UCSD-AML1 (cell line): Measurements from ENCODE around the gene ATP4B.

Source experiments
- DNase-seq: peaks from one replicate; lab custom pipeline; 2025; ENCODE audit not compliant: unreplicated experiment; lab: John Stamatoyannopoulos, UW

Gene ATP4B

DNA sequence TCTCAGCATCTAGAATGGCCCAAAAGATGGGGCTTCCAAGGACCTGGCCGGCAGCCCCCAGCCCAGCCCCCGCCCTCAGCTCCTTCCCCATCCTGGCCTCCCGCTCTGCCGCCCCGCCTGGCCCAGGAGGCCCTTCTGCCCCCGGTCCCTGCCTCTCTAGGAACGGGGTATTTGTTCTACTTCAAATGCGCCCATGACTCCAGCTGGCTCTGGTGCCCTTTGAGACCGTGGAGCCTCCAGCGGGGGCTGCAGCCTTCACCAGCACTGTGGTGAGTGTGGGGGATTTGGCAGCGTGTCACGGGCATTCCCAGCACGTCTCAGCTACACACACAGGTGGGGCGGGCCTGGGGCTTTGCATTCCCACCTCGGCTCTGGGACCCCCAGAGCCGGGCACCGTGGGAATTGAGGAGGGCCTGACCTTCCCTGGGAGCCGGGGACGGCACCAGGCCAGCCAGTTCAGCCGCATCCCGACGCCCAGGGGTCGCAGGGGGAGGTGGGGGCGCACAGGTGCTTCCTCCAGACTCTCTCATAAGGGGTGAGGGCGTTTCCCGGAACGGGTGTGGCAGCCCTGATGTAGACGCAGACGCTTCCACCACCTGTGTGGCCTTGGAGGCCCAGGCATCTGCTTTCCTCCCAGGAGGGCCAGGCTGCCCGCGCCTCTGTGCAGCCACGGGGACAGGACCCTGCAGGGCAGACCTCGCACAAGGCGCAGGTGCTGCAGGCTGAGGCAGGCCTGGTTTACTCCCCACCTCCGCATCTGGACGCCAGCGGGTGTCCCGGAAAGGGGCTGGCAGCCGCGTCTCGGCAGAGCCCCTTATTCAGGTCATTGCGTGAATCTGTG lies 947 bp downstream of the ATP4B start:
- no peak for DNase-seq

DNA sequence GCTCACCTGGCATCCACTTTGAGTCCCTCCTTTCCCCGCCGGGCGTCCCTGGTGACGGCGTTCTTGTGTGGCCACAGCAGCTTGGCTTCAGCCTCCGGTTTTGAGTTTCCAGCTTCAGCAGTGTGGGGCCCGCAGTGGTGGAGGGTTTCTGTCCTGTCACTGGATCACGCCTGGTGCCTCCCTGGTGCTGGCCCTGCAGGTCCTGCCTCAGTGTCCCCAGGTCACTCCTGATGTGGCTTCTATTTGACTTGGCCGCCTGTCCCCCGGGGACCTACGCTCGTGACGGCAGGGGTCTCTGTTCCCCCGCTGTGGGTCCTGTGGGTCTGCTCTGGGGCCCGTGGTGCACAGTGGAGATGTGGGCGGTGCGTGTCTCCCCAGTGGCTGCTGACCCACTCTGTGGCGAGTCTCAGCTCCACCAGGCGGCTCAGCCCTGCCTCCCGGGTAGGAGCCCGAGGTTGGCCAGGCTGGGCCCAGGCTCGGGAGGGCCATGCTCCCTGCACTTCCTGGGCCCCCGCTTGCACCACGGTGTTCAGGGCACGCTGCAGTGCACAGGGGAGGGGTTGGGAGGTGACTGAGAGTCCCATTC lies 1.9 kb downstream of the ATP4B start:
- no peak for DNase-seq

DNA sequence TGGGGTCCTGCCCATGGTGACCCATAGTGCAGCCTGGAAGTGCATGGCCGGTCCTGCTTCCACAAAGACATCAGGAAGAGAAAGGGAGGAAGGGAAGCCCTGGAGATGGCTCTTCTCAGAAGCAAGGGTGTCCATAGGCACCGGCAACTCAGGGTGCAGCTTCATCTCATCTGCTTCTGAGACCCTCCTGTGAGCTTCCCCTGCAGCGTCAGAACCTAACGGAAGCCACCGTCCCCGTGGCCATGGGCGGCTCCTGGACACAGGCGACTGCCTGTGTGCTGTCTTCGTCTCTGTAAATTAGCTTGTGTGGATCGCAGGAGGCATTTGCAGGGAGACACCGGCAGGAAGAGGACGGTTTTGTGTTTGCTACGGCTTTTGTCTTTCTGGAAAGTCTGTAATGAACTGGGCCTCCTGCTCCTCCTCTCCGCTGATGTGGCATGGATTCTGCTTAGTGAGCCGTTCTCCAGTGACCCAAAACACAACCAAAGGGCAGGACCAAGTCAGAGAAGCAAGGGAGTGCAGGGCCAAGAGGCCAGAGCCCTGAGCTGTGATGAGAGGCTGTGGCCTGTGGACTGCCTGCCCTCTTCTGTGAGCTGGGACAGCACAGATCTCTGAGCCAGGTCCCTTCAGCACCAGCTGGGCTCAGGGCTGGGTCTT lies 2.5 kb downstream of the ATP4B start:
- no peak for DNase-seq

DNA sequence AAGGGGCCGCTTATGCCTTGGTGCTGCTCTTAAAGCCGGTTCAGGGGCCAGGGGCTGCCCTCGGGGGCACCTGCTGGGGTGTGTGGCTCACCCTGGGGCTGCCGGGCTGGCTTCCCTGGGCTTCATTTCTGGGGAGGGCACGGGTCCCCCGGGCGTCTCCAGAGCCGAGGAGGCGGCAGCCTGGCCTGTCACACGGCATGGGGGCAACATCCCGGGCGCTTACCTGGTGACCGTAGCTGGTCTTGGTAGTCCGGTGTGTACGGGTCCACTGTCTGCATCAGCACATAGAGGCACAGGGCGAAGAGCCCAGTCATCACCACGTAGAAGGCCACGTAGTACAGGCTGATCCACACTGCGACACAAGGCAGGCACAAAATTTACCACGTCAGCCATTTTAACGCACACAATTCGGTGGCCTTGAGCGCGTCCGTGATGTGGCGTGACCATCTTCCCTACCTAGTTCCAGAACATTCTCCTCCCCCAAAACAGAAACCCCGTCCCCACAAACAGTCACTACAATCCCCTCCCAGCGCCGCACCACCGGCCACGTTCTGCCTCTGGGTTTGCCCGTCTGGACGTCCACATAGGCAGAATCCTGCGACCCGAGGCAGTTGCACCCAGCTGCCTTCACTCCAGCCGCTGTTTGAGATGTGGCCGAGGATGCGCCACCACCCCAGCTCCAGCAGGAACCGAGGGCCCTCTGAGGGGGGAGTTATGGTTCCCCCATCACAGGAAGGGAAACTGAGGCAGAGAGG lies 3.2 kb downstream of the ATP4B start:
- DNase-seq: no peak

DNA sequence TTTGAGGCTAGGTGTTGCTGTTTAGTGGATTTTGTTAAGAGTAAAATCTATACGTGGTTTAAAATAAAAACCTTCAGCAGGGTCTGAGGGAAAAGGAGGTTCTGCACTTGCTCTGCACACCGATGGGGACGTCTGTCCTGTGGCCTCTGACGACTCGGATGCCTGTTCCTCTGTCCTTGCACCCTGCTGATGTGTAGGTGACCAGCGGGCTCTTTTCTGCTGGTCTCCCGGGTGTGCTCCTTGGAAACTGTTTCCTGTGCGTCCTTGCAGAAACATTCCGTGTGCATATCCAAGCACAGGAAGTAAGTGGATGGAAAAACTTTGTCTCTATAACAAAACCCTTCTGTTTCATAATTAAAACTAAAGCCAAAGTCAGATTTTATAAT lies 3.8 kb downstream of the ATP4B start:
- no peak for DNase-seq

DNA sequence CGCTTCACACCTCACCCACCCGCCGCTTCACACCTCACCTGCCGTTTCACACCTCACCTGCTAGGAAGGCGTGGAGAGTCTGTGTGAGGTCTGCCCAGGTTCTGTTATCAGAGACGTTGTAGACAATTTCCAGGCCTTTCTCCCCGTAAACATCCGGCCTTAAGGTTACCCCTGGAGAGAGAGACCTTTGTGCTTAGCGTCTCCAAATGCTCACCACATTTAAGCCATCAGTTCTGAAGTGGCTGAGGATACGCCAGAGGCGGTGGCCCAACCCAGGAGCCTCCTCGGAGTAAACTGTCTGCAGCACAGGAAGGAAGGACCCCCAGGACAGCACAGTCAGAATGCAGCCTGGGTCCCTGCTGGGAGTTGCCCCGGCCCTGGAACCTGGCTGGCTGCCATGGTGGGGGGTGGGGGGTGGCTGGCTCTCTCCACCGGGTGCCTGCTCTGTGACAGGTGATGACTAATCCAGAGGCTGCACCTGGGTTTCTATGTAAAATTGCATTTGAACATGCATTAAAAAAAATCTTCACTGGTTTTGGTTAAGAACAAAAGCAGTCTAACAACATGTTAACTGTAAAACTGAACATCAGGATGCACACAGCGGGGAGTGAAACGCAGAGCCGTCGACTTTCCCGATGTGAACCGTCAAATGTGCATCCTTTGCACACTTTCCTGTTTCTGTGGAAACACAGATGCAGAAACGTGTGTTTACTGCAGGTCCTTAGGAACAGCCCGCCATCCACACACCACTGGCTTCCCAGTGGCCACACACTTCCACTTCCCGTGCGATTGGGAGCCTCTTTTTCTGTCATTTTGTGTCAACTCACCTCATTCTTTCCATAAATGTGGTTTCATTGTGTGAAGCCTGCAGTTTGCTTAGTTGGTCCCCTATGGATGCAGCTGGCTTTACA lies 4.5 kb downstream of the ATP4B start:
- DNase-seq: no peak

DNA sequence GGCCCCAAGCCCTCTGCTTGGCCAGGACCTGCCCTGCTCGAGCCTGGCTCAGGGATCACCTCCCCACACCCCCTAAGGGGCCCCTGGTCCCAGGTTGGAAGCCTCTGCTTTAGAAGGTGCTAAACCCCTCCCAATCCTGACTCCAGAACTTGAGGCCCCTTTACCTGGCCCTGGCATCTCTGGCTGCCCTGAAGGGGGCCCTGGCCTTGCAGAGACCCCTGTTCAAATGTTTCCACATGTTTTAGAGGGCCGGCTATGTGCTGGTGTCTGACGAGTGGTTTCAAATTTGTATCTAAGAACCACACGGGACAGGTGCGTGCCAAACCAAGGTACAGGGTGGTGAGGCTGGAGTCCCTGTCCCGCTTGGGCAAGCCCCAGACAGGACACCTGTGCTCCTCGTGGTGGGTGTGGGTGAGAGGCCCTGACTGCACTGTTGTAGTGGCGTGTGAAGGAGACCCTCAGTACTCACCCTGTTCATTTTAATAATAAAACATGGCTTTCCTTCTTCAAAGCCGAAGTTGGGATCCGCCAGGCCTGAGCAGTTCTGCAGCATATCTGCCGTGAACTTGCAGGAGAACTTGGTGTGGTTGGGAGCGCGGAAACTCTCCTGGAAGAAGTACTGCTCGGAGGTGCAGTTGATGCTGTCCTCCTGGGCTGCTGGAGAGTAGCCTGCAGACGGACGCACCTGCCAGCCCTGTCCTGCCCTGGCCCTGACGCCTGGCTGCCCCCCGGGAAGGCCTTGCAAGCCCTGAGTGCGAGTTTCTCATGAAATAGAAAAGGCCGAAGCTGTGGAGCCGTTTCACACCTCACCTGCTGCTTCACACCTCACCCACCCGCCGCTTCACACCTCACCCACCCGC lies 5.4 kb downstream of the ATP4B start:
- DNase-seq: no peak

DNA sequence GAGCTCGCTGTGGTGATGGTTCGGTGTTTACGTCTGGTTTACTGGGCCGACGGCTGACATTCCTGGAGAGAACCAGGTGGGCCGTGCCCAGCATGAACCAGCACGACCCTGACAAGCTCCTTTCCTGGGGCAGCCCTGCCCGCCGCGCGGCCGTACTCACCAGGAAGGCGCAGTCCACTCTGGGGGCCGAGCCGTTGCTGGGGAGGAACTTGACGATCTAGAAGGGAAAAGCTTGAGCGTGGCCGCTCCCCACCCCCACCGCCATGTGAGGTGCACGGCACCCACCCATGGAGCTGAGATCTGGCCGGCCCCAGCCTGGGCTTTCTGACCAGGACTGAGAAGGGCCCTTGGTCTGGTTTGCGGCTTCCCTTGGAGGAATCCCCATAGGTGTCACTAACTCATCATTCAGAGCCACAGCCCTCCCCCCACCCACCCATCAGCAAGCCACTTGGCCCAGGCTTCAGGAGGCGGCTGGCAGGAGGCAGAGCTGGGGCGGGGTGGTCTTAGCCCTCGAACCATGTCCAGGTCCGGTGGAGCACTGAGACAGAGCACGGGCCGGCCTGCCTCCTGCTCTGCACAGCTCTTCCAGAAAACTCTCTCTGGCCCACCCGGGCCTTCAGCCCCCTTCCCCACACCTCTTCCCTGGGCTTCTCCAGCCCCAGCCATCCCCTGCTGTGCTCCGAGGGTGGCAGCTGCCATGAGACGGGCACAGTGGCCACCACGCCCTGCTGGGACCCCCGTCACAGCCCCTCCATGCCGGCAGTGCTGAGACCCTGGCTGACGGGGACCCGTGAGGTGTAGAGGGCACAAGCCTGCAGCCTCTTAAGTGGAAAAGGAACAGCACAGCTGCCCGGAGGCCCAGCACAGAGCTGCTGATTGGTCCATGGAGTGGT lies 6.2 kb downstream of the ATP4B start:
- no peak for DNase-seq

DNA sequence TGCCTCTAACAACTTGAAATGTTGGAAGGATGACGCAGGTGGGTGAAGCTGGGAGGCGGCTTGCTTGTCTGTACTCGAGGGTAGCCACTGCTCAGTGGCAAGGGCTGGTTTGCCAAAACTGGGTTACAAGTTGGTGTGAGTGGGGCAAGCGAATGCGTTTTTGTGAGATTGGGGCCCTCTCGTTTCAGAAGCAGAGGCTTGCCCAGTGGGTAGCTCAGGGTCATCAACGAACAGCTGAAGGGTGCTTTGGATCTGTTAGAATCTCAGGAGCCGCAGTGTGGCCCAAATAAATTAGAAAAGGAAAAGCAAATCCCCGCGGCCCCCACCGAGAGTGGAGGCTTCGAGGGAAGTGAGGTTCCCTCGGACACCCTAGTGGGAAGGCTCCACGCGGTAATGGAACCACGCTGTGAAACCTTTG lies 7.3 kb downstream of the ATP4B start:
- no peak for DNase-seq

DNA sequence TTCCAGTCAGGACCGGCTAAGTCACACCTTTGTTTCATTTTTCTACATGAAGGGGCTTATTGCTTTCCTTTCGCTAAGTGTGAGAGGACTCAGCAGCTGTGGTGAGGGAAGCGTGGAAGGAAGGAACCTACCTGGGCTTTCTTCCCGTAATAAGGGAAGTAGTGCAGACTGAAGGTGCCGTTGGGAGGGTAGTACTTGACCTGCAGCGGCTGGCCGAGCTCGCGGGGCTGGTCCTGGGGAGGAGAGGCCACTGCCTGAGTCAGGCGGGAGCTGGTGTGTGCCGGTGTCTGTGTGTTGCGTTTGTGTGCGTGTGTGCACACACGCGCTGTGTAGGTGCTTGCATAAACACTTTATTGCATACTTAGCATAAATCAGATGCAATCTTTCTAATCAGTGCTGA lies 7.7 kb downstream of the ATP4B start:
- DNase-seq: no peak

DNA sequence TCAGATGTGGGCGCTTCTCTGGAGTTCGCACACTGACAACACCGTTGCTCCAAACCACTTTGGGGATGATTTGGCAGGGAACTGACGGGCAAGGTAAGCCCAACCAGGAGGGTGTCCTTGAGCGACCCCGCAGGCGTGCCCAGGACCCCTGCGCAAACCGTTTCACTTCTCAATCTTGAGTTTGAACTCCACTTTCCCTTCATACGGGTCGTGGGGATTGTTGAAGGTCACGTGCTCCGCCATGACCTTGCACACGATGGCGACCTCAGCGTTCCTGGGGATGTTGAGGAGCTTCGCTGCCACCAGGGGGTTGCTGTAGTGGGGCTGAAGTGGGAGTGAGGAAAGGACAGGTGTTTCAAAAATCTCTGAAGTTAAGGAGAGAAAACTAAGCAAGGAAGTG lies 8.8 kb downstream of the ATP4B start:
- DNase-seq: no peak

DNA sequence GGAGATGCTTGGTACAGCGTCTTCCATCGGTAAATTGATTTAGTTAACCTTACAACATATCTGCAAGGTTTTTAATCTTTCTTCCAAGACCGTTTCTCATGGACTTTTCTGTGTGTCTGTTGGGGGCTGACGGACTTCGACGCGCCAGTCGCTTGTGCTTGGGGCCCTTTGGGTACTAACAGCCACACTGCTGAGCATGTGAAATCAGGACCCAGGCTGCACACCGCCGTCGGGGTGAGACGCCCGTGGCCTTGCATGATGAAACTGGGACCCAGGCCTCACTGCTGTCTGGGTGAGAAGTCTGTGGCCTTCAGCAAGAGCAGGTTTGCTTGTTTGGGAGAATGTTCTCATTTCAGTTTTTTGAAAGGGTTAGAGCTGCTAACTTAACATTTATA lies 9.8 kb downstream of the ATP4B start:
- DNase-seq: no peak

DNA sequence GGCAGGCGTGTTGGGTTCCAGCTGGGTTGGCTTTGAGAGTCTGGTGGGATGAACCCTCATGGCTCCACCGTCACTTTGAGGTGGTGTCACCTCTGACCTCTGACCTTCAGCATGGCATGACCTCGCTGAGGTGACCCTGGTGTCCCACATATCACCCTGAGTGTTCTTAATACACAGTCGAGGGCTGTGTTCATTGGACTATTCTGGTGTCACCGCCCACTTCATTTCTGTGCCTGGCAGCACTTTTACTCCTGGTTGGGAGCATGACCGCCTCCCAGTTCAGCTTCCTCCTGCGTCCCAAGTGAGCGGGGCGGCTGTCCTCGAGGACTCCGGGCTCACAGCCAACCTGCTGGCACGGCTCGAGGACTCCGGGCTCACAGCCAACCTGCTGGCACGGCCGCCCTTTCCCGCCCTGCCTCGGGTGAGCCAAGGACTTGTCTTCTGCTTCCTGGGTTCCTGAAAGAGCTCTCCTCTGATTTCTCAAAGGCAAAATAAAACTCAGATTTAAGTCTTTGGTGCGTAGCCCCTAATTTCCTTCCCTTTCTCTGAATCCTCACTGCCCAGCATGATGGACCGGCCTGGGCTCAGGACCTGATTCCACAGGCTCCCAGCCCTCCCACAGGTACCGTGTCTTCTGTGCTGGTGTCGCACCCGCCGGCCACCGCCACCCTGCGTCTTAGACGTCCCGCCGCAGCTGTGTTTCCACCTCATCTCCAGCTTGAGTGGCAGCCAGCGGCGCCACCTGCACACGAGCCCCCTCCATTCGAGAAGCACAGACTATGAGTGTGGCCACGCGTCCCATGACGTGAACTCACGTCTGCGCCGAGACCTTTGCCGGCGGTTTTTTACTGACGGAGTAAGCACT lies 10.4 kb downstream of the ATP4B start:
- no peak for DNase-seq

DNA sequence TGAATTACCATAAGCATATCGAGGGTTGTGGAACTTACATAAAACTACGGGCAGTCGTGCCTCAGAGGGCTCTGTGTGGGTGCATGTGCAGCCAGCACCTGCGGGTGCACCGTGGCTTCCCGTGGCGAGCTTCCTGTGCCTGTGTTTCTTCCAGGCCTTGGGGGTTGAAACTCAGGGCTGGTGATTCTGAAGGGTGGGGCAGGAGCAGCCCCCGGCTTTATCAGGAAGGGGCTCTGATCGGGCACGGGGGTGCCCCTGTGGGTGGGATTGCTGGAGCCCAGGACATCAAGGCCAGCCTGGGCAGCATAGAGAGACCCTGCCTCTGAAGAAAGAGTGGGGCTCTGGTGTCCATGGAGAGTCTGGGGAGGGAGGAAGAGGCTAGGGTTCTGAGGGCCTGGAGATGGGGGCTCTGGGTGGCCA lies 11.1 kb downstream of the ATP4B start:
- no peak for DNase-seq

DNA sequence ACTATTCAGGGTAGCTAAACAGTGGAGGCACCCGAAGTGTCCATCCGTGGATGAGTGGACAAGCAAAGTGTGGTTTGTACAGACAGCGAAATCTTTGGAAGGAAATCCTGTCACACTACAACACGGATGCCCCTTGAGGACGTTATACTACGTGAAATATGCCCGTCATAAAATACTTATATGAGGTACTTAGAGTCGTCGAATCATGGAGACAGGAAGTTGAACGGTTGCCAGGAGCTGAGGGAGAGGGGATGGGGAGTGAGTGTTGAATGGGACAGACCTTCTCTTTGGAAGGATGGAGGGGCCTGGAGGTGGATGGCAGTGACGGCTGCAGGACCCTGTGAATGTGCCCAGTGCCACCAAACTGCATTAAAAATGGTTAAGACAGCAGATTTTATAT lies 11.6 kb downstream of the ATP4B start:
- DNase-seq: no peak

DNA sequence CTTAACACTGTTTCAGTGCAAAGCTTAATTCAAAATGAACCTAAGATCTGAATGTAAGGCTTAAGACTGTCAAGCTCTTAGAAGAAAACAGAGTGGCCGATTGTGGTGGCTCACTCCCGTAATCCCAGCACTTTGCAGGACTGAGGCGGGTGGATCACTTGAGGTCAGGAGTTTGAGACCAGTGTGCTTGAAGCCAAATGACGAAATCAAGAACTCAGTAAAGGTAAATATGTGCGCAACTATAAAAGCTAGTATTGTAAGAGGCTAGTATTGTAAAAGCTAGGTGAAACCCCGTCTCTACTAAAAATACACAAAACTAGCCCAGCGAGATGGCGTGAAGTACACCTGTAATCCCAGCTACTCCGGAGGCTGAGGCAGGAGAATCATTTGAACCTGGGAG lies 12.7 kb downstream of the ATP4B start:
- no peak for DNase-seq

DNA sequence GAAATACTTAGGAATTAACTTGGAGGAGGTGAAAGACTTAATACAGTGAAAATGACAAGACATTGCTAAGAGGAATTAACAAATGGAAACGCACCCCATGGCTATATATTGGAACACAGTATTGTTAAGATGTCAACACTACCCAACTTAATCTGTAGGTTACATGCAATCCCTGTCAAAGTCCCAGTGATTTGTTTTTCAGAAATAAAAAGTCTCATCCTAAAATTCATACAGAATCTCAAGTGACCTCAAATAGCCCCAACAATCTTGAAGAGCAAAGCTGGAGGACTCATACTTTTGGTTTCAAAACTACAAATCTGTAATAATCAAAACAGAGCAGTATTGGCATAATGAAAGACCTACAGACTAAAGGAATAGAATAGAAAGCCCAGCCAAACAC lies 13.2 kb downstream of the ATP4B start:
- DNase-seq: no peak

DNA sequence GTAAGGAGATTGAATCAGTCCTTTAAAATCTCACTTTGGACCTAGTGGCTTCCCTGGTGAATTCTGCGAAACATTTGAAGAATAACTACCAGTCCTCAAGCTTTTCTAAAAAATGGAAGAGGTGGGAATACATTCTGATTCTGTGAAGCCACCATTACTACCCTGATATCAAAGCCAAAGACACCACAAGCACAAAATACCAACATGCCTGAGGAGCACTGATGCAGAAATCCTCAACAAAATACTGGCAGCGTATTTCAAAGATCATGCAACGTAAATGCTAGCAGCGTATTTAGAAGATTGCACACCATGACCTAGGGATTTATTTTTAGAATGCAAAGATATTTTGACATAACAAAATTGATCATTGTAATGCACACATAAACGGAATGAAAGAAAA lies 14.4 kb downstream of the ATP4B start:
- no peak for DNase-seq
